ENCODE measurements around the gene ABHD4.
A peak's percentile ranks its signal among the peaks of the same experiment; 100 is the strongest.
"Not testable (repeated sequence)": the region's sequence is repeated elsewhere in the genome, so short reads cannot be mapped to it uniquely, and the experiment has no call there.

The ABHD4 gene

DNA sequence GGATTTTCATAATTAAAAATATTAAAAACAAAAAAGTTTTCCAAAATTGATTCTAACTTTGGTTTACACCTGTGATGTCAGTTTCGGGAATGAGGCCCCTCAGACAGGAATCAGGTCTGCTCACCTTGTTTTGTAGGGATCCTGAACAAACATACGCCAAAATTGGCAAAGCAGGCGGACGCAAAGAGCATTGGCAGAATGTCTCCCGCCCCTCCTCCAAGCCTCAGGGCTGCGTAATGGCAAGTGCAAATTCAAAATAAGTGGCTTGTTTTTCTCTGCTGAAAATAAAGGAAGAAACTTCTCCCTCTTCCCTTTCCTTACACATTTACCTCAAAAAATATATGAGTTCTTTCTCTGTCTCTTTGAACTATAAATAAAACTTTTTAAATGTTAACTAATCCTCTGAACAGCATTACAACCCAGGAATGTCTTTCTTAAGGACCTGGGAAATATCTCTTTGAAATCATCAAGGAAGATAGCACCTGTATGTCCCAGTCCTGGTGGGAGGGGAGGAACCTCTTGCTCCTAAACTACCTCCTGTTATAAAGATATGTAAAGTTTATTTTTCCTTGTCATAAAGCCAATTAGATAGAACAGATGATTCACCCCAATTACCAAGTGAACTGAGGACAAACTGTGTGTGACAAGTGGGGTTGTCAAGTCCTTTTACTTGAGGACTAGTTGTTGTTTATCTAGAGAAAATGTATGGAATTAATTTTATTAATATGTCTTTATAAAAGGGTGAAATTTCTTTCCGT lies 29.6 kb downstream of the ABHD4 start:
- Histone ChIP-seq H3K36me3 (replicated peaks) (no peaks in the 10 kb centered on the region), H3K4me3 (ENCODE audit: low read depth, low read length) (no peak overlapping the region), H3K27me3 (replicated peaks) (no peaks in the 10 kb centered on the region), H3K27ac (no peak overlapping the region)
- TF ChIP-seq, protein P1, sequence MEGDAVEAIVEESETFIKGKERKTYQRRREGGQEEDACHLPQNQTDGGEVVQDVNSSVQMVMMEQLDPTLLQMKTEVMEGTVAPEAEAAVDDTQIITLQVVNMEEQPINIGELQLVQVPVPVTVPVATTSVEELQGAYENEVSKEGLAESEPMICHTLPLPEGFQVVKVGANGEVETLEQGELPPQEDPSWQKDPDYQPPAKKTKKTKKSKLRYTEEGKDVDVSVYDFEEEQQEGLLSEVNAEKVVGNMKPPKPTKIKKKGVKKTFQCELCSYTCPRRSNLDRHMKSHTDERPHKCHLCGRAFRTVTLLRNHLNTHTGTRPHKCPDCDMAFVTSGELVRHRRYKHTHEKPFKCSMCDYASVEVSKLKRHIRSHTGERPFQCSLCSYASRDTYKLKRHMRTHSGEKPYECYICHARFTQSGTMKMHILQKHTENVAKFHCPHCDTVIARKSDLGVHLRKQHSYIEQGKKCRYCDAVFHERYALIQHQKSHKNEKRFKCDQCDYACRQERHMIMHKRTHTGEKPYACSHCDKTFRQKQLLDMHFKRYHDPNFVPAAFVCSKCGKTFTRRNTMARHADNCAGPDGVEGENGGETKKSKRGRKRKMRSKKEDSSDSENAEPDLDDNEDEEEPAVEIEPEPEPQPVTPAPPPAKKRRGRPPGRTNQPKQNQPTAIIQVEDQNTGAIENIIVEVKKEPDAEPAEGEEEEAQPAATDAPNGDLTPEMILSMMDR (IDR thresholded peaks at IDR 0.05; ENCODE audit: low read depth, low read length, missing control alignments): no peak
- DNase-seq: no peak
- in situ Hi-C loops (cut with HindIII; ENCODE audit: low pct_ligation_motif_present, low sequenced_read_pairs): no loop called here

DNA sequence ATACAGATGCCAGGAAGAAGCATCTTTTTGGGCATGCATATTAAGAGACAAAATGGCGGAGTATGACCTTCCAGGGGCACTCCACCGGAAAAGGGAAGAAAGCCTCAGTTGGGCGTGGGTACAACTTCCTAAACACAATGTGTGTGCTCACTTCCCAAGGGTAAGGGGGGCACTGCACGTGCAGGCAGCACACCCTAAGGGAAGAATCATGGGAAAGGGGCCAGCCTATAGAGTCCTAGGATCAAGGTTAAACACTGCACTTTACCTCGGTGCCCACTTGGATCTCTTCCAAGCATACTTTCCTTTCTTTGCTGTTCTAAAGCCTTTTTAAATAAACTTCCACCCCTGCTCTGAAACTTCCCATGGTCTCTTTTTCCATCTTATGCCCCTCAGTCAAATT lies 31.3 kb downstream of the ABHD4 start:
- Histone ChIP-seq H3K27ac (no peak overlapping the region), H3K27me3 (replicated peaks) (no peaks in the 10 kb centered on the region), H3K36me3 (replicated peaks) (no peaks in the 10 kb centered on the region), H3K4me3 (ENCODE audit: low read depth, low read length) (no peak overlapping the region)
- no peak for DNase-seq
- TF ChIP-seq, protein P1 (IDR thresholded peaks at IDR 0.05; ENCODE audit: low read depth, low read length, missing control alignments): no peak
- in situ Hi-C loops (cut with HindIII; ENCODE audit: low pct_ligation_motif_present, low sequenced_read_pairs): no loop called here

DNA sequence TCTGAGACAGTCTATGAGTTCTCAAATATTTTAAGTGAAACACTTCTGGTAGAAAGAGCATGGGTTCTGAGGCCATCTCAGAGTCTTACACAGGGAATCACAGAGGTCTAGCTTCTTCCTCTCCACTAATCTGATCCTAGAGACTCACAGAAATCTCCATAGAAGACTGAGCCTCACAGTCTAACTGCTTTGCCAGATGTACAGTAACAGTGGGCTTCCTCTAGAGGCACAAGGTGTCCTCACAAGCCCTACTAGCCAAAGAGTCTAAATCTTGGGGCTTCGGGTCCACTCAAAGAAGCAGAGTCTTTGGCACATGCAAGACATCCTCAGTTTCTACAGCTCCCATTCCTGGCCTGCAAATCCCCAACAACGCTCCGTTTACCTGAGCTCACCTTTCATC lies 32.0 kb downstream of the ABHD4 start:
- TF ChIP-seq, protein P1 (IDR thresholded peaks at IDR 0.05; ENCODE audit: low read depth, low read length, missing control alignments): no peak
- Histone ChIP-seq H3K27ac (no peak overlapping the region), H3K4me3 (ENCODE audit: low read depth, low read length) (no peak overlapping the region), H3K36me3 (replicated peaks) (no peaks in the 10 kb centered on the region), H3K27me3 (replicated peaks) (no peaks in the 10 kb centered on the region)
- DNase-seq: no peak
- in situ Hi-C loops (cut with HindIII; ENCODE audit: low pct_ligation_motif_present, low sequenced_read_pairs): no loop called here

DNA sequence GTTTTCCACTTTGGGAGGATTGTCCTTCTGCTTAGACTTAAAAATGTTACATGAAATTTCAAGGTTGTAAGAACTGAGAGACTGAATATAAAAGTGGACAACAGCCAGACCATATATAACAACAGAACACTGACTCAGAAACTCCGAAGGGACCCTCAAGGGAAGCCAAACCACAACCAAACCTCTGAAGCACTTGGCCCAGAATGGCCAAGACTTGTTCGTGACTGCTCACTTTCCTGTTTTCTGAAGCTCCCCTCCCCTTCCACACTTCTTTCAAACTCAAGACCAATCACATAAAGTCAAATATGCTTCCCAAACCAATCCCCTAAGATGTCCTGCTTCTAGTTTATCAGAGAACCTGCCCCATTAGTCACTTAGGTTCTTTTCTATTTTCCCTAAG lies 32.4 kb downstream of the ABHD4 start:
- Histone ChIP-seq H3K36me3 (replicated peaks) (no peaks in the 10 kb centered on the region), H3K4me3 (ENCODE audit: low read depth, low read length) (no peak overlapping the region), H3K27ac (no peak overlapping the region), H3K27me3 (replicated peaks) (no peaks in the 10 kb centered on the region)
- TF ChIP-seq, protein P1 (IDR thresholded peaks at IDR 0.05; ENCODE audit: low read depth, low read length, missing control alignments): no peak
- in situ Hi-C loops (cut with HindIII; ENCODE audit: low pct_ligation_motif_present, low sequenced_read_pairs): no loop called here
- DNase-seq: peak; percentile 75

DNA sequence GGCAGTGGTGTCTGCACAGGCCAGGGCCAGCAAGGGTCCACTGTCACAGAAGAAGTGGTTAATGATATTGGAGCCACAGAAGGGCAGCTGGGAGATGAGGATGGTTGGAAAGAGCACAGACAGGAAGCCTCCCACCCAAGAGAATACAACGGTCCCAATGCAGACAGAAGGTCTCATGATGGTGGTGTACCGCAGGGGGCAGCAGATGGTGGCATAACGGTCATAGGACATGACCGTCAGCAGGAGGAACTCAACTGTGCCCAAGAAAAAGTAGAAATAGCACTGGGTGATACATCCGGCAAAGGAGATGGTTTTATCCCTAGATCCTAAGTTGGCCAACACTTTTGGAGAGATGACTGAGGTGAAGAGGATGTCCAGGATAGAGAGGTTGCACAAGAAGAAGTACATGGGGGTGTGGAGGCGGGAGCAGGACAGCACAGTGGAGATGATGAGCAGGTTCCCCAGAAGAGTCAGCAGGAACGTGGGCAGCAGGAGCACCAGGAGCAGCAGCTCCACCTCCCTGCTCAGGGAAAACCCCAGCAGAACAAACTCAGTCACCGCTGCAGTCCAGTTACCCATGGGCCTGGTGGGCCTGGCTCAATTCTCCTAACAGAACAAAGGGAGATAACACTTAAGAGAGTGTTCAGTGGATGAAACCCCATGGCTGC lies 36.3 kb downstream of the ABHD4 start:
- in situ Hi-C loops (cut with HindIII; ENCODE audit: low pct_ligation_motif_present, low sequenced_read_pairs): no loop called here
- no peaks in the 10 kb centered on the region for H3K36me3 ChIP-seq (replicated peaks)
- H3K27ac ChIP-seq: no peak overlapping the region
- TF ChIP-seq, protein P1 (IDR thresholded peaks at IDR 0.05; ENCODE audit: low read depth, low read length, missing control alignments): no peak
- H3K4me3 ChIP-seq (ENCODE audit: low read depth, low read length): no peak overlapping the region
- no peaks in the 10 kb centered on the region for H3K27me3 ChIP-seq (replicated peaks)
- no peak for DNase-seq

DNA sequence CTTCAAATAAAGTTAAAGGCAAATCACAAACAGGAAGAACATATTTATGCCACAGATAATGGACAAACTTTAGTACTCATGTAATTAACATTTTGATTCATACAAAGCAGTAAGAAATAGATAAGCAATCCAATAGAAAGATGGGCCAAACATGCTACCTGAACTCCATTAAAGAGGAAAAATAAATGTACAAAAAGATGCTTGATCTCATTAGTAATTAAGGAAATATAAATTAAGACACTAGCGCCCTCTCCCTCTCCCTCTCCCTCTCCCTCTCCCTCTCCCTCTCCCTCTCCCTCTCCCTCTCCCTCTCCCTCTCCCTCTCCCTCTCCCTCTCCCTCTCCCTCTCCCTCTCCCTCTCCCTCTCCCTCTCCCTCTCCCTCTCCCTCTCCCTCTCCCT lies 37.9 kb downstream of the ABHD4 start:
- H3K4me3 ChIP-seq (ENCODE audit: low read depth, low read length); DNase-seq; H3K36me3 ChIP-seq (replicated peaks); H3K27ac ChIP-seq; H3K27me3 ChIP-seq (replicated peaks); in situ Hi-C loops (cut with HindIII; ENCODE audit: low pct_ligation_motif_present, low sequenced_read_pairs): not testable (repeated sequence)
